OCI-LY7 (cell line): ENCODE results near the gene TMEM208.

ENCODE experiments used
- CTCF ChIP-seq: fragments of 200-600 bp; sonication (generic); conservative IDR thresholded peaks from 2 replicates; pipeline ENCODE4 v1.5.1; 2014; ENCODE audit warnings: mild to moderate bottlenecking, antibody characterized with exemption, low read length, moderate library complexity, mixed read lengths
- EZH2phosphoT487 ChIP-seq: fragments of 200-600 bp; sonication (generic); IDR thresholded peaks from 2 replicates; pipeline ENCODE4 v1.6.1; 2018; ENCODE audit warnings: low read depth, borderline replicate concordance, mild to moderate bottlenecking, mixed run types, antibody characterized with exemption, low read length, moderate library complexity, mixed read lengths

GRCh38 chr16:67188798-67189197, 38.1 kb upstream of the TMEM208 start:
- TF ChIP-seq CTCF (no peak), EZH2phosphoT487 (no peak)
